ENCODE results near the gene PCNX2. TPM values are rescaled to one million over a fixed set of nuclear protein-coding genes. Genes with fewer than 3 reads are reported as not detected.

Gene PCNX2
- total and polyA plus RNA-seq, 10 of the 15 experiments (the other 5 are each of a cell fraction or from before 2014, with no cell fraction given) = 2.1 to 16.4 (median 8.1) TPM

DNA sequence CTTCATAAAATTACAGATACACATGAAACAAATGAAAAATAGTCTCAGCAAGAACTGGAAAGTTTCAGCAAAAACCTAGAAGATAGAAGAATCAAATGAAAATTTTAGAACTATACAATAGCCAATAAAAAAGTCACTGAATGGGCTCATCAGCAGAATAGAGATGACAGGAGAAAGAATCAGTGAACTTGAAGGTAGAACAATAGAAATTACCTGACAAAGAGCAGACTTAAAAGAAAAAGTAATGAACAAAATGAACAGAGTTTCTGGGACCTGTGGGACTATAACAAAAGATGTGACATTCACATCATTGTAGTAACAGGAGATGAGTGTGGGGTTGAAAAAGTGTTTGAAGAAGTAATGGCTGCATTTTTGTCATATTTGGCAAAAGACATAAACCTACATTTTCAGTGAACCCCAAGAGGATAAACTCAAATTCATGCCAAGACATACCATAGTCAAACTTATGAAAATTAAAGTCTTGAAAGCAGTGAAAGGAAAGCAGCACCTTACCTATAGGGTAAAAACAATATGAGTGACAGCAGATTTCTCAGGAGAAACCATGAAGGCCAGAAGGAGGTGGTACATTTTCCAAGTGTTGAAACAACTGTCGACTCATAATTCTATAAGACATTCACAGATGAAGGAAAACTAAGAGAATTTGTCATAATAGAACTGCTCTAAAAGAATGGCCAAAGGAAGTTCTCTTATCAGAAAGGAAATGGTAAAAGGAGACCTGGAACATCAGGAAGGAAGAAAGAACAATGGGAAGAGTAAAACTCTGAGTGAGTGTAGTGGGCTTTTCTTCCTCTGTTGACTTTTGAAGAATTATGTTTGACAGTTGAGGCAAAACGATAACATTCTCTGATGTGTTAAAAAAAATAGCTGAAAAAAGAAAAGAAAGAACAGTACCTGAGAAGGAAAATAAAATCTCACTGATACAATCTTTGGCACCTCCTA, 321.6 kb downstream of the PCNX2 start:
- WGBS (ENCODE audit: insufficient coverage, insufficient replicate concordance, low lambda C conversion rate, missing lambda C conversion rate) = 100% methylated on average over 2 of the region's 2 CpGs
- H3K36me3 ChIP-seq (ENCODE audit: control insufficient read depth in 2 of 2, insufficient read depth in 2 of 2, low read length in 1 of 2) = peaks cover 10 to 16% of the 10 kb centered on the region in 2 experiments
- BruUV-seq (replicated peaks) = no TSS peak
- H2AFZ ChIP-seq (ENCODE audit: control insufficient read depth, low read depth, low read length) = no peak overlapping the region
- no peaks in the 10 kb centered on the region for H3K79me2 ChIP-seq (ENCODE audit: control insufficient read depth, insufficient read depth, low read length)
- no peak for DNase-seq (ENCODE audit: low read depth, low spot score)
- no peak overlapping the region for H3K27ac ChIP-seq (ENCODE audit: control insufficient read depth, insufficient read depth)
- peaks cover 13% of the 10 kb centered on the region for H3K9me3 ChIP-seq (replicated peaks; ENCODE audit: control insufficient read depth, insufficient read depth, low read length)
- no peak overlapping the region for H3K4me2 ChIP-seq (ENCODE audit: control insufficient read depth, insufficient read depth)
- RAD21 ChIA-PET (ENCODE audit: unreplicated experiment) = no interaction called here
- no peak for ATAC-seq
- intact Hi-C loops (cut with micrococcal nuclease; ENCODE audit: unreplicated experiment) = no loop called here
- SMC1A ChIA-PET (ENCODE audit: uncharacterized antibody, unreplicated experiment) = no interaction called here
- peaks cover 4% of the 10 kb centered on the region for H3K4me1 ChIP-seq (ENCODE audit: control insufficient read depth, insufficient read depth, low read length)
- CTCF ChIA-PET = no interaction called here
- no peak for FAIRE-seq
- H3K9ac ChIP-seq (ENCODE audit: control insufficient read depth, insufficient read depth, low read length) = no peak overlapping the region
- TF ChIP-seq WRNIP1 (IDR thresholded peaks at IDR 0.05; ENCODE audit: borderline replicate concordance, low read depth, low read length) = no peak
- TF ChIP-seq, protein P1, sequence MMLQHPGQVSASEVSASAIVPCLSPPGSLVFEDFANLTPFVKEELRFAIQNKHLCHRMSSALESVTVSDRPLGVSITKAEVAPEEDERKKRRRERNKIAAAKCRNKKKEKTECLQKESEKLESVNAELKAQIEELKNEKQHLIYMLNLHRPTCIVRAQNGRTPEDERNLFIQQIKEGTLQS (IDR thresholded peaks at IDR 0.05; ENCODE audit: borderline replicate concordance, extremely low read depth, low read depth, low read length) = no peak
- TF ChIP-seq DPF2 (IDR thresholded peaks at IDR 0.05) = no peak
- TF ChIP-seq, protein P2, sequence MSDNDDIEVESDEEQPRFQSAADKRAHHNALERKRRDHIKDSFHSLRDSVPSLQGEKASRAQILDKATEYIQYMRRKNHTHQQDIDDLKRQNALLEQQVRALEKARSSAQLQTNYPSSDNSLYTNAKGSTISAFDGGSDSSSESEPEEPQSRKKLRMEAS (IDR thresholded peaks at IDR 0.05; ENCODE audit: low read depth, low read length) = no peak
- TF ChIP-seq RBBP5 (conservative IDR thresholded peaks at IDR 0.05) = no peak
- TF ChIP-seq RCOR1 (conservative IDR thresholded peaks at IDR 0.05; ENCODE audit: low read depth, low read length) = no peak
- no peak for TF ChIP-seq CREB1 (IDR thresholded peaks at IDR 0.05; ENCODE audit: low read depth)
- TF ChIP-seq, protein P3, sequence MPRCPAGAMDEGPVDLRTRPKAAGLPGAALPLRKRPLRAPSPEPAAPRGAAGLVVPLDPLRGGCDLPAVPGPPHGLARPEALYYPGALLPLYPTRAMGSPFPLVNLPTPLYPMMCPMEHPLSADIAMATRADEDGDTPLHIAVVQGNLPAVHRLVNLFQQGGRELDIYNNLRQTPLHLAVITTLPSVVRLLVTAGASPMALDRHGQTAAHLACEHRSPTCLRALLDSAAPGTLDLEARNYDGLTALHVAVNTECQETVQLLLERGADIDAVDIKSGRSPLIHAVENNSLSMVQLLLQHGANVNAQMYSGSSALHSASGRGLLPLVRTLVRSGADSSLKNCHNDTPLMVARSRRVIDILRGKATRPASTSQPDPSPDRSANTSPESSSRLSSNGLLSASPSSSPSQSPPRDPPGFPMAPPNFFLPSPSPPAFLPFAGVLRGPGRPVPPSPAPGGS (IDR thresholded peaks at IDR 0.05; ENCODE audit: borderline replicate concordance, insufficient read depth, low read depth, low read length, poor library complexity, severe bottlenecking) = no peak
- TF ChIP-seq HDAC2 (IDR thresholded peaks at IDR 0.05) = no peak
- no peak for TF ChIP-seq RAD21 (IDR thresholded peaks at IDR 0.05; ENCODE audit: insufficient read depth, low read depth, low read length)
- TF ChIP-seq TBL1XR1 (IDR thresholded peaks at IDR 0.05; ENCODE audit: low read depth, low read length) = no peak
- TF ChIP-seq SREBF2 (IDR thresholded peaks at IDR 0.05; ENCODE audit: low read length) = no peak
- no peak for TF ChIP-seq ESRRA (IDR thresholded peaks at IDR 0.05; ENCODE audit: low read length)
- TF ChIP-seq, protein P4, sequence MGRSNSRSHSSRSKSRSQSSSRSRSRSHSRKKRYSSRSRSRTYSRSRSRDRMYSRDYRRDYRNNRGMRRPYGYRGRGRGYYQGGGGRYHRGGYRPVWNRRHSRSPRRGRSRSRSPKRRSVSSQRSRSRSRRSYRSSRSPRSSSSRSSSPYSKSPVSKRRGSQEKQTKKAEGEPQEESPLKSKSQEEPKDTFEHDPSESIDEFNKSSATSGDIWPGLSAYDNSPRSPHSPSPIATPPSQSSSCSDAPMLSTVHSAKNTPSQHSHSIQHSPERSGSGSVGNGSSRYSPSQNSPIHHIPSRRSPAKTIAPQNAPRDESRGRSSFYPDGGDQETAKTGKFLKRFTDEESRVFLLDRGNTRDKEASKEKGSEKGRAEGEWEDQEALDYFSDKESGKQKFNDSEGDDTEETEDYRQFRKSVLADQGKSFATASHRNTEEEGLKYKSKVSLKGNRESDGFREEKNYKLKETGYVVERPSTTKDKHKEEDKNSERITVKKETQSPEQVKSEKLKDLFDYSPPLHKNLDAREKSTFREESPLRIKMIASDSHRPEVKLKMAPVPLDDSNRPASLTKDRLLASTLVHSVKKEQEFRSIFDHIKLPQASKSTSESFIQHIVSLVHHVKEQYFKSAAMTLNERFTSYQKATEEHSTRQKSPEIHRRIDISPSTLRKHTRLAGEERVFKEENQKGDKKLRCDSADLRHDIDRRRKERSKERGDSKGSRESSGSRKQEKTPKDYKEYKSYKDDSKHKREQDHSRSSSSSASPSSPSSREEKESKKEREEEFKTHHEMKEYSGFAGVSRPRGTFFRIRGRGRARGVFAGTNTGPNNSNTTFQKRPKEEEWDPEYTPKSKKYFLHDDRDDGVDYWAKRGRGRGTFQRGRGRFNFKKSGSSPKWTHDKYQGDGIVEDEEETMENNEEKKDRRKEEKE (IDR thresholded peaks at IDR 0.05) = no peak
- TF ChIP-seq ZNF384 (IDR thresholded peaks at IDR 0.05; ENCODE audit: borderline replicate concordance, low read depth, low read length) = no peak
- TF ChIP-seq, protein P5, sequence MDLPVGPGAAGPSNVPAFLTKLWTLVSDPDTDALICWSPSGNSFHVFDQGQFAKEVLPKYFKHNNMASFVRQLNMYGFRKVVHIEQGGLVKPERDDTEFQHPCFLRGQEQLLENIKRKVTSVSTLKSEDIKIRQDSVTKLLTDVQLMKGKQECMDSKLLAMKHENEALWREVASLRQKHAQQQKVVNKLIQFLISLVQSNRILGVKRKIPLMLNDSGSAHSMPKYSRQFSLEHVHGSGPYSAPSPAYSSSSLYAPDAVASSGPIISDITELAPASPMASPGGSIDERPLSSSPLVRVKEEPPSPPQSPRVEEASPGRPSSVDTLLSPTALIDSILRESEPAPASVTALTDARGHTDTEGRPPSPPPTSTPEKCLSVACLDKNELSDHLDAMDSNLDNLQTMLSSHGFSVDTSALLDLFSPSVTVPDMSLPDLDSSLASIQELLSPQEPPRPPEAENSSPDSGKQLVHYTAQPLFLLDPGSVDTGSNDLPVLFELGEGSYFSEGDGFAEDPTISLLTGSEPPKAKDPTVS (IDR thresholded peaks at IDR 0.05; ENCODE audit: low read depth, low read length) = no peak
- no peak for TF ChIP-seq POU2F2 (IDR thresholded peaks at IDR 0.05; ENCODE audit: borderline replicate concordance, low read depth, low read length)
- no peaks in the 10 kb centered on the region for H4K20me1 ChIP-seq (ENCODE audit: control insufficient read depth, insufficient read depth)
- POLR2A ChIA-PET = no interaction called here
- in situ Hi-C loops (cut with MboI) = no loop called here
- H3K4me3 ChIP-seq = no peak overlapping the region
- no peaks in the 10 kb centered on the region for H3K27me3 ChIP-seq (replicated peaks in 1 of 2; ENCODE audit: control insufficient read depth in 2 of 2, insufficient read depth in 2 of 2, low read length in 1 of 2)

Measured in GM12878 (cell line).